ENCODE data around the gene BTN3A1.
"Not testable (repeated sequence)": the region's sequence is repeated elsewhere in the genome, so short reads cannot be mapped to it uniquely, and the experiment has no call there.

Gene BTN3A1

GRCh38 chr6:26401987-26402658, at the start of gene BTN3A1:
TSS of gene BTN3A1 (plus strand) at chr6:26402275. CDS start at chr6:26405564, 3,289 bp downstream.
- TF ChIP-seq CTCF (IDR thresholded peaks at IDR 0.05; ENCODE audit: control insufficient read depth, extremely low read depth, insufficient read depth) = no peak
- peak; percentile 28 for DNase-seq (ENCODE audit: low read depth)
- peak within 1 kb of the TSS; percentile 81 for H3K4me3 ChIP-seq (ENCODE audit: low read depth, low read length)

- TF ChIP-seq CTCF (IDR thresholded peaks at IDR 0.05; ENCODE audit: control insufficient read depth, extremely low read depth, insufficient read depth) = no peak
- no peak for DNase-seq (ENCODE audit: low read depth)
- no peak overlapping the region for H3K4me3 ChIP-seq (ENCODE audit: low read depth, low read length)
Observed at GRCh38 chr6:26352315-26352714, 49.8 kb upstream of the BTN3A1 start.

GRCh38 chr6:26354162-26354561, 47.9 kb upstream of the BTN3A1 start:
- DNase-seq (ENCODE audit: low read depth) = no peak
- no peak for TF ChIP-seq CTCF (IDR thresholded peaks at IDR 0.05; ENCODE audit: control insufficient read depth, extremely low read depth, insufficient read depth)
- no peak overlapping the region for H3K4me3 ChIP-seq (ENCODE audit: low read depth, low read length)

- no peak for TF ChIP-seq CTCF (IDR thresholded peaks at IDR 0.05; ENCODE audit: control insufficient read depth, extremely low read depth, insufficient read depth)
- no peak overlapping the region for H3K4me3 ChIP-seq (ENCODE audit: low read depth, low read length)
- no peak for DNase-seq (ENCODE audit: low read depth)
Observed at GRCh38 chr6:26355366-26355765, 46.7 kb upstream of the BTN3A1 start.

GRCh38 chr6:26357543-26357942, 44.5 kb upstream of the BTN3A1 start:
- DNase-seq (ENCODE audit: low read depth); H3K4me3 ChIP-seq (ENCODE audit: low read depth, low read length): not testable (repeated sequence)

- DNase-seq (ENCODE audit: low read depth) = no peak
- H3K4me3 ChIP-seq (ENCODE audit: low read depth, low read length) = no peak overlapping the region
- TF ChIP-seq CTCF (IDR thresholded peaks at IDR 0.05; ENCODE audit: control insufficient read depth, extremely low read depth, insufficient read depth) = no peak
Observed at GRCh38 chr6:26358511-26358981, 43.5 kb upstream of the BTN3A1 start.

- TF ChIP-seq CTCF (IDR thresholded peaks at IDR 0.05; ENCODE audit: control insufficient read depth, extremely low read depth, insufficient read depth) = no peak
- H3K4me3 ChIP-seq (ENCODE audit: low read depth, low read length) = no peak overlapping the region
- DNase-seq (ENCODE audit: low read depth) = no peak
Observed at GRCh38 chr6:26359765-26360164, 42.3 kb upstream of the BTN3A1 start.

Measured in LNCaP clone FGC (cell line).